Chondrocyte (in vitro differentiated cells): ENCODE data around the gene DLL1. TPM values are rescaled to one million over a fixed set of nuclear protein-coding genes. Genes with fewer than 3 reads are reported as not detected.

Source experiments
- DNase-seq: peaks from one replicate; pipeline ENCODE4 v3.0.0; 2021; ENCODE audit warnings: mixed read lengths, low spot score
- H3K27ac Mint-ChIP-seq: one replicate; pipeline ENCODE4 v1.8.0; 2021; ENCODE audit warnings: mild to moderate bottlenecking, moderate library complexity, mixed read lengths; ENCODE audit not compliant: unreplicated experiment
- H3K27me3 Mint-ChIP-seq: 2 replicates; pipeline ENCODE4 v1.8.0; 2021; ENCODE audit warnings: low read depth, mixed read lengths
- H3K36me3 Mint-ChIP-seq: 2 replicates; pipeline ENCODE4 v1.8.0; 2021; ENCODE audit warnings: low read depth, mixed read lengths
- H3K4me1 Mint-ChIP-seq: 2 replicates; pipeline ENCODE4 v1.8.0; 2021; ENCODE audit warnings: low read depth, mild to moderate bottlenecking, mixed read lengths
- H3K4me3 Mint-ChIP-seq: one replicate; pipeline ENCODE4 v1.8.0; 2021; ENCODE audit warnings: mild to moderate bottlenecking, moderate library complexity, mixed read lengths; ENCODE audit not compliant: unreplicated experiment
- H3K9me3 Mint-ChIP-seq: 2 replicates; pipeline ENCODE4 v1.8.0; 2021; ENCODE audit warnings: low read depth, mixed read lengths
- microRNA-seq: library from miRNA; unstranded; fragments of <30 nt; microRNA quantifications from one replicate; pipeline ENCODE4 v1.2.0, GENCODE V29; 2020; ENCODE audit warnings: borderline number of aligned reads
- total RNA-seq: library from RNA; stranded (reverse); gene quantifications from 3 replicates; pipeline ENCODE4 v1.2.1, GENCODE V29; 2021
- TF ChIP-seq, protein P1 (sequence below): fragments of 200-600 bp; sonication (generic); IDR thresholded peaks from 2 replicates; pipeline ENCODE4 v1.5.0; 2021; ENCODE audit warnings: antibody characterized with exemption, mild to moderate bottlenecking, moderate library complexity

The DLL1 gene
- total RNA-seq, 1 donor from 2014 or later: 0.35 TPM

DNA sequence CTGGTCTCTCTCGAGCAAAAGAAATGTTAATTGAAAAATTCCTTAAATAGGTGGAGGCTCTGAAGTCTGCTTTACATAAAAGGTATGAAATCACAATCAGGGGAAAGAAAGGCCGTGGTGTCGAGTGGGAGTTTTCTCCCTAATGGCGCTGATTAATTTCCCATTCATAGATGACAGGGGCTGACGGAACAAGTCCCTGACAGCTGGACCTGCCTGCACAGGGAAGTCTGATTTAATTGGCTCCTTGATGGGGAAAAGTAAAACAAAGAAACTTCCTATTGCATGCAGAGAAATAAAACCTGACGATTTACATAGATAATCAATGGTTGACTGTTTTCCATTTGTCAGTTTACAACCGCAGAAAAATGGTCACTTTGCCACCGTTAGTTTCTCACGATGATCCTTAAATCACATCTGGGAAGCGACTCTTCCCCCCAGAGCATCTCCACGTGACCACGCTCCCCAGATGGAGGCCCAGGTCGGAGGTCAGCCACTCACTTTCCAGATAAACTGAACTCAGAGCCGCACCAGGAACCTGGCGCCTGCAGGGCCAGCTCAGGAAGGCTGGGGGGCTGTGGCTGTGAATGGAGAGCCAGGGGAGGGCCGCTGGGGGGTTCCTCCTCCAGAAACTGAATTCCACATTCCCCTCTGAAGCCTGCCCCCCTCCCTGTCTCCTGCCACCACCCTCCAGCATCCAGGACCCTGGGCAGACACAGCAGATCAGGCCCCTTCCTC is 55.3 kb downstream of the DLL1 start:
- H3K9me3 Mint-ChIP-seq: no peaks in the 10 kb centered on the region
- H3K27ac Mint-ChIP-seq: no peak overlapping the region
- DNase-seq: no peak
- H3K4me1 Mint-ChIP-seq: peaks cover 6% of the 10 kb centered on the region
- TF ChIP-seq, protein P1, sequence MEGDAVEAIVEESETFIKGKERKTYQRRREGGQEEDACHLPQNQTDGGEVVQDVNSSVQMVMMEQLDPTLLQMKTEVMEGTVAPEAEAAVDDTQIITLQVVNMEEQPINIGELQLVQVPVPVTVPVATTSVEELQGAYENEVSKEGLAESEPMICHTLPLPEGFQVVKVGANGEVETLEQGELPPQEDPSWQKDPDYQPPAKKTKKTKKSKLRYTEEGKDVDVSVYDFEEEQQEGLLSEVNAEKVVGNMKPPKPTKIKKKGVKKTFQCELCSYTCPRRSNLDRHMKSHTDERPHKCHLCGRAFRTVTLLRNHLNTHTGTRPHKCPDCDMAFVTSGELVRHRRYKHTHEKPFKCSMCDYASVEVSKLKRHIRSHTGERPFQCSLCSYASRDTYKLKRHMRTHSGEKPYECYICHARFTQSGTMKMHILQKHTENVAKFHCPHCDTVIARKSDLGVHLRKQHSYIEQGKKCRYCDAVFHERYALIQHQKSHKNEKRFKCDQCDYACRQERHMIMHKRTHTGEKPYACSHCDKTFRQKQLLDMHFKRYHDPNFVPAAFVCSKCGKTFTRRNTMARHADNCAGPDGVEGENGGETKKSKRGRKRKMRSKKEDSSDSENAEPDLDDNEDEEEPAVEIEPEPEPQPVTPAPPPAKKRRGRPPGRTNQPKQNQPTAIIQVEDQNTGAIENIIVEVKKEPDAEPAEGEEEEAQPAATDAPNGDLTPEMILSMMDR: no peak
- H3K36me3 Mint-ChIP-seq: no peaks in the 10 kb centered on the region
- H3K4me3 Mint-ChIP-seq: no peak overlapping the region
- H3K27me3 Mint-ChIP-seq: peaks cover 33% of the 10 kb centered on the region

DNA sequence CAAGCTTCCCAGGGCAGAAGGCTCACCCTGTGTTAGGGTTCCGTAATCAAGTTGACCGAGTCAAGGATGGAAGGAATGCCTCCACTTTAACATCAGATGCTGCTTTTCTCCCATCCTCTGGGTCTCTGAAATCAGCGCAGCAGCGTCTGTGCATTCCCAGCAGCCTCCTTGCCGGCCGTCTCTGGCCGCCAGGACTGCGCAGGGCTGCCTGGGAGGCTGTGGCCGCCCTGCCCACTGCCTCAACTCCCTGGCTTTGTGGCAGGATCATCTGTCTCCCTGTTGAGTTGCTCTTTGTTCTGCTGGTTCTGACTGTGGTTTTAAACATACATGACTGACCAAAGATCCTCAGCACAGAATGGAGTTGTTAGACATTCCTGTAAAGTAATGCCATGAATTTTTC is 56.5 kb downstream of the DLL1 start:
- Mint-ChIP-seq H3K4me3 (no peak overlapping the region), H3K27me3 (peaks cover 26% of the 10 kb centered on the region), H3K9me3 (no peaks in the 10 kb centered on the region), H3K36me3 (no peaks in the 10 kb centered on the region), H3K27ac (no peak overlapping the region), H3K4me1 (peaks cover 6% of the 10 kb centered on the region)
- TF ChIP-seq, protein P1: no peak
- no peak for DNase-seq

DNA sequence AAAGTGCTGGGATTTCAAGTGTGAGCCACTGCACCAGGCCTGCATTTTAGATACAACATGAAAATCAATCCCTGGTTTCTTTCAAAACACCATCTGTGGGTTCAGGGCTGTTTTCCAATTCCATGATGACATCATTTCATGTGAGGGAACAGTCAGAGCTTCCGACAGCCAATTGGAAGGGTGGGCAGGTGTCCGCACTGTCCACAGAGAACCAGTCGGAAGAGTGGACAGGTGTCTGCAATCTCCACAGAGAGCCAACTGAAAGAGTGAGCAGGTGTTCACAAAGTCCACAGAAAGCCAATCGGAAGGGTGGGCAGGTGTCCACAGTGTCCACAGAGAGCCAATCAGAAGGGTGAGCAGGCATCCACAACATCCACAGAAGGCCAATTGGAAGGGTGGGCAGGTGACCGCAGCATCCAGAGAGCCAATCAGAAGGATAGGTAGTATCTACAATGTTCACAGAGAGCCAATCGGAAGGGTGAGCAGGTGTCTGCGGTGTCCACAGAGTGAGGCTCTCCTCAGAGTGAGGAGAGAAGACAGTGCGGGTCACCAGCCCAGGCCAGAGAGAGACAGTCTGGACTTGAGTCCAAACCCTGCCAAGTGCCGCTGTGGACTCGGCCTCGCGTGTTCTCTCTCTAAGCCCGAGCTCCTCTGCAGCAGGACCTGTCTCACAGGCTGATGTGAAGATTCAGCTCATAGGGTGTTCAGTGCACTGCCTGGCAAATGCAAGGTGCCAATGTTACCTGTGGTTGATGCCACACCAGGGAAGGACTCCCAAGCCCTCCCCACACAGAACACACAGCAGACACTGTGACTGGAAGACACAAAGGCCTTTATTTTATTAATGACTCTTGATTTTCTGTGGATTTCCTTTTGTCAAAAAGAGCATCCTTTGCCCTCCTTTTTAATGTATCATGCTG is 57.3 kb downstream of the DLL1 start:
- H3K27me3 Mint-ChIP-seq: peaks cover 27% of the 10 kb centered on the region
- TF ChIP-seq, protein P1: no peak
- H3K4me1 Mint-ChIP-seq: peaks cover 6% of the 10 kb centered on the region
- no peaks in the 10 kb centered on the region for H3K9me3 Mint-ChIP-seq
- H3K36me3 Mint-ChIP-seq: no peaks in the 10 kb centered on the region
- H3K27ac Mint-ChIP-seq: no peak overlapping the region
- H3K4me3 Mint-ChIP-seq: no peak overlapping the region
- no peak for DNase-seq

Small RNAs within 50 kb of the gene (microRNA-seq; reads per million reads assigned to microRNA genes)
- not detected for gene MIR4644

Other genes with a start within 250 kb of the DLL1 start
- gene FAM120B, start 15.7 kb upstream of the DLL1 start, total RNA-seq: 26.6 to 36.7 TPM (median 26.8 TPM) in 3 replicates